ENCODE measurements around the gene IL17RA.

IL17RA gene

GRCh38 chr22:17115236-17115635, 30.4 kb downstream of the IL17RA start:
- DNase-seq (ENCODE audit: low spot score), result no peak
- no peak for TF ChIP-seq CTCF (IDR thresholded peaks at IDR 0.05; ENCODE audit: extremely low read depth, insufficient read depth, missing control alignments)
- in situ Hi-C loops (cut with MboI; ENCODE audit: low pct_unique_long_range_greater_than_20kb, low sequenced_read_pairs, unreplicated experiment), result no loop called here

GRCh38 chr22:17115945-17116565, 31.3 kb downstream of the IL17RA start:
- DNase-seq (ENCODE audit: low spot score), result no peak
- in situ Hi-C loops (cut with MboI; ENCODE audit: low pct_unique_long_range_greater_than_20kb, low sequenced_read_pairs, unreplicated experiment), result no loop called here

GRCh38 chr22:17116572-17117330, 32.0 kb downstream of the IL17RA start:
- in situ Hi-C loops (cut with MboI; ENCODE audit: low pct_unique_long_range_greater_than_20kb, low sequenced_read_pairs, unreplicated experiment), result no loop called here
- no peak for DNase-seq (ENCODE audit: low spot score)
- TF ChIP-seq CTCF (IDR thresholded peaks at IDR 0.05; ENCODE audit: extremely low read depth, insufficient read depth, missing control alignments), result no peak

More at GRCh38 chr22:17115945-17116565, 31.3 kb downstream of the IL17RA start:
- TF ChIP-seq CTCF (IDR thresholded peaks at IDR 0.05; ENCODE audit: extremely low read depth, insufficient read depth, missing control alignments), result no peak

GRCh38 chr22:17117400-17117799, 32.6 kb downstream of the IL17RA start:
- DNase-seq (ENCODE audit: low spot score), result no peak
- in situ Hi-C loops (cut with MboI; ENCODE audit: low pct_unique_long_range_greater_than_20kb, low sequenced_read_pairs, unreplicated experiment), result no loop called here
- no peak for TF ChIP-seq CTCF (IDR thresholded peaks at IDR 0.05; ENCODE audit: extremely low read depth, insufficient read depth, missing control alignments)

GRCh38 chr22:17117890-17118289, 33.1 kb downstream of the IL17RA start:
- DNase-seq (ENCODE audit: low spot score), result no peak

GRCh38 chr22:17118342-17118741, 33.5 kb downstream of the IL17RA start:
- DNase-seq (ENCODE audit: low spot score), result no peak
- no peak for TF ChIP-seq CTCF (IDR thresholded peaks at IDR 0.05; ENCODE audit: extremely low read depth, insufficient read depth, missing control alignments)
- in situ Hi-C loops (cut with MboI; ENCODE audit: low pct_unique_long_range_greater_than_20kb, low sequenced_read_pairs, unreplicated experiment), result no loop called here

More at GRCh38 chr22:17117890-17118289, 33.1 kb downstream of the IL17RA start:
- TF ChIP-seq CTCF (IDR thresholded peaks at IDR 0.05; ENCODE audit: extremely low read depth, insufficient read depth, missing control alignments), result no peak
- in situ Hi-C loops (cut with MboI; ENCODE audit: low pct_unique_long_range_greater_than_20kb, low sequenced_read_pairs, unreplicated experiment), result no loop called here

All from GM13977 (cell line).